ENCODE measurements around the gene NCSTN. TPM values are rescaled to one million over a fixed set of nuclear protein-coding genes. Genes with fewer than 3 reads are reported as not detected.

NCSTN gene
- total and polyA plus RNA-seq, 2 of the 13 experiments (the other 11 are each of a cell fraction or from before 2014, with no cell fraction given), result 44.2 to 247 TPM

DNA sequence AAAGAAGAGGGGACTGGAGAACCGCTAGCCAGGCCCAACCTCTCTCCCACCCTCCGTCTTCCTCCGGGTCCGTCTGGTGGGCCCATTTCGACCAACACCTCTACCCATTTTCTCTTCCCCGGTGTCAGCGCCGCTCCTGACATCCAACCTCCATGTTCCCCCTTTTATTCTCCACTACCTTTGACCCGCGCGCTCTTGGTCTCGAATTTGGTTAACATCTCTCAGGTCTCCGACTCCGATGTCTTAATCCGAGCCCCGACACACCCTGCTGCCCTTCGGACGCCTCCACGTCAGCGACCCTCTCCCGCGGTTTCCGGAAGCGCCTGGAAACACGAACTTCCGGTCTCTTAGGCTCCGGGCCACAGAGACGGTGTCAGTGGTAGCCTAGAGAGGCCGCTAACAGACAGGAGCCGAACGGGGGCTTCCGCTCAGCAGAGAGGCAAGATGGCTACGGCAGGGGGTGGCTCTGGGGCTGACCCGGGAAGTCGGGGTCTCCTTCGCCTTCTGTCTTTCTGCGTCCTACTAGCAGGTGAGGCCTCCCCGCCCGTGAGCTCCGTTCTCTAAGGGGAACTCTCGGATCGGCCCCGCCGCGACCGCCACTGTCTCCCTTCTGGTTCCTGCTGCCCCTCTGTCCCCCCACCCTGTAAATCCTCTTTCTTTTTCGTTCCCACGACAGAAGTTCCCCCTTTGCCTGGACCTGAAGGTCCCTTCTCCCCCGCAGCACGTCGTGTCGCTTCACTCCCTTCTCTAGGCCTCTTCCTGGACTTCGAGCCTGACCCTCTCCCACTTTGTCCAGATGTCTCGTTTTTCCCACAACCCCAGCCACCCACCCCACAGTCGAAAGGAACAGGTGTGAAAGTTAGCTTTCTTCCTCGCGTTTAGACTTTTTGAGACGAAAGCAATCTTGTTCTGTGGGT lies at the start of gene NCSTN, which contains the start of gene COPA (continued):
- TF ChIP-seq, protein P1, sequence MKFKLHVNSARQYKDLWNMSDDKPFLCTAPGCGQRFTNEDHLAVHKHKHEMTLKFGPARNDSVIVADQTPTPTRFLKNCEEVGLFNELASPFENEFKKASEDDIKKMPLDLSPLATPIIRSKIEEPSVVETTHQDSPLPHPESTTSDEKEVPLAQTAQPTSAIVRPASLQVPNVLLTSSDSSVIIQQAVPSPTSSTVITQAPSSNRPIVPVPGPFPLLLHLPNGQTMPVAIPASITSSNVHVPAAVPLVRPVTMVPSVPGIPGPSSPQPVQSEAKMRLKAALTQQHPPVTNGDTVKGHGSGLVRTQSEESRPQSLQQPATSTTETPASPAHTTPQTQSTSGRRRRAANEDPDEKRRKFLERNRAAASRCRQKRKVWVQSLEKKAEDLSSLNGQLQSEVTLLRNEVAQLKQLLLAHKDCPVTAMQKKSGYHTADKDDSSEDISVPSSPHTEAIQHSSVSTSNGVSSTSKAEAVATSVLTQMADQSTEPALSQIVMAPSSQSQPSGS (CRISPR knock-in tag; IDR thresholded peaks at IDR 0.05), result peak; percentile 40; the same call in 1 of the 2 replicates
- TF ChIP-seq TFDP1 (CRISPR knock-in tag; IDR thresholded peaks at IDR 0.05; ENCODE audit: borderline replicate concordance) (no peak), ZFP36 (IDR thresholded peaks at IDR 0.05; ENCODE audit: borderline replicate concordance, low read depth, low read length, partially characterized antibody) (no peak), YEATS2 (CRISPR knock-in tag; IDR thresholded peaks at IDR 0.05; ENCODE audit: borderline replicate concordance) (peak; percentile 94), ZNF775 (CRISPR knock-in tag; IDR thresholded peaks at IDR 0.05; ENCODE audit: borderline replicate concordance) (no peak), POLR2A (IDR thresholded peaks at IDR 0.05; ENCODE audit: insufficient read depth in 1 of 2, low read depth in 2 of 2, low read length in 2 of 2) (peak; percentile 88 to 95), HNF4A (CRISPR knock-in tag; IDR thresholded peaks at IDR 0.05) (peak; percentile 56), ZNF567 (CRISPR knock-in tag; IDR thresholded peaks at IDR 0.05; ENCODE audit: borderline replicate concordance) (0 out of 2 replicates have a peak, but pooled peaks have one; percentile 39), ZNF329 (CRISPR knock-in tag; IDR thresholded peaks at IDR 0.05; ENCODE audit: low read depth) (peak; percentile 43; the same call in 1 of the 2 replicates), HNRNPLL (IDR thresholded peaks at IDR 0.05; ENCODE audit: low read depth, low read length, poor library complexity, severe bottlenecking) (peak; percentile 31), ZNF878 (CRISPR knock-in tag; IDR thresholded peaks at IDR 0.05) (0 out of 2 replicates have a peak, but pooled peaks have one; percentile 53)
- TF ChIP-seq, protein P2, sequence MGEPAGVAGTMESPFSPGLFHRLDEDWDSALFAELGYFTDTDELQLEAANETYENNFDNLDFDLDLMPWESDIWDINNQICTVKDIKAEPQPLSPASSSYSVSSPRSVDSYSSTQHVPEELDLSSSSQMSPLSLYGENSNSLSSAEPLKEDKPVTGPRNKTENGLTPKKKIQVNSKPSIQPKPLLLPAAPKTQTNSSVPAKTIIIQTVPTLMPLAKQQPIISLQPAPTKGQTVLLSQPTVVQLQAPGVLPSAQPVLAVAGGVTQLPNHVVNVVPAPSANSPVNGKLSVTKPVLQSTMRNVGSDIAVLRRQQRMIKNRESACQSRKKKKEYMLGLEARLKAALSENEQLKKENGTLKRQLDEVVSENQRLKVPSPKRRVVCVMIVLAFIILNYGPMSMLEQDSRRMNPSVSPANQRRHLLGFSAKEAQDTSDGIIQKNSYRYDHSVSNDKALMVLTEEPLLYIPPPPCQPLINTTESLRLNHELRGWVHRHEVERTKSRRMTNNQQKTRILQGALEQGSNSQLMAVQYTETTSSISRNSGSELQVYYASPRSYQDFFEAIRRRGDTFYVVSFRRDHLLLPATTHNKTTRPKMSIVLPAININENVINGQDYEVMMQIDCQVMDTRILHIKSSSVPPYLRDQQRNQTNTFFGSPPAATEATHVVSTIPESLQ (CRISPR knock-in tag; conservative IDR thresholded peaks at IDR 0.05), result peak; percentile 74; the same call in 1 of the 2 replicates
- TF ChIP-seq, protein P3, sequence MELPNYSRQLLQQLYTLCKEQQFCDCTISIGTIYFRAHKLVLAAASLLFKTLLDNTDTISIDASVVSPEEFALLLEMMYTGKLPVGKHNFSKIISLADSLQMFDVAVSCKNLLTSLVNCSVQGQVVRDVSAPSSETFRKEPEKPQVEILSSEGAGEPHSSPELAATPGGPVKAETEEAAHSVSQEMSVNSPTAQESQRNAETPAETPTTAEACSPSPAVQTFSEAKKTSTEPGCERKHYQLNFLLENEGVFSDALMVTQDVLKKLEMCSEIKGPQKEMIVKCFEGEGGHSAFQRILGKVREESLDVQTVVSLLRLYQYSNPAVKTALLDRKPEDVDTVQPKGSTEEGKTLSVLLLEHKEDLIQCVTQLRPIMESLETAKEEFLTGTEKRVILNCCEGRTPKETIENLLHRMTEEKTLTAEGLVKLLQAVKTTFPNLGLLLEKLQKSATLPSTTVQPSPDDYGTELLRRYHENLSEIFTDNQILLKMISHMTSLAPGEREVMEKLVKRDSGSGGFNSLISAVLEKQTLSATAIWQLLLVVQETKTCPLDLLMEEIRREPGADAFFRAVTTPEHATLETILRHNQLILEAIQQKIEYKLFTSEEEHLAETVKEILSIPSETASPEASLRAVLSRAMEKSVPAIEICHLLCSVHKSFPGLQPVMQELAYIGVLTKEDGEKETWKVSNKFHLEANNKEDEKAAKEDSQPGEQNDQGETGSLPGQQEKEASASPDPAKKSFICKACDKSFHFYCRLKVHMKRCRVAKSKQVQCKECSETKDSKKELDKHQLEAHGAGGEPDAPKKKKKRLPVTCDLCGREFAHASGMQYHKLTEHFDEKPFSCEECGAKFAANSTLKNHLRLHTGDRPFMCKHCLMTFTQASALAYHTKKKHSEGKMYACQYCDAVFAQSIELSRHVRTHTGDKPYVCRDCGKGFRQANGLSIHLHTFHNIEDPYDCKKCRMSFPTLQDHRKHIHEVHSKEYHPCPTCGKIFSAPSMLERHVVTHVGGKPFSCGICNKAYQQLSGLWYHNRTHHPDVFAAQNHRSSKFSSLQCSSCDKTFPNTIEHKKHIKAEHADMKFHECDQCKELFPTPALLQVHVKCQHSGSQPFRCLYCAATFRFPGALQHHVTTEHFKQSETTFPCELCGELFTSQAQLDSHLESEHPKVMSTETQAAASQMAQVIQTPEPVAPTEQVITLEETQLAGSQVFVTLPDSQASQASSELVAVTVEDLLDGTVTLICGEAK (IDR thresholded peaks at IDR 0.05), result peak; percentile 76
- TF ChIP-seq, protein P3 (CRISPR knock-in tag; IDR thresholded peaks at IDR 0.05), result peak; percentile 75; the same call in 1 of the 2 replicates

Data from HepG2 (cell line).